ENCODE measurements around the gene CCR4.
"Not testable (repeated sequence)": the region's sequence is repeated elsewhere in the genome, so short reads cannot be mapped to it uniquely, and the experiment has no call there.

DNA sequence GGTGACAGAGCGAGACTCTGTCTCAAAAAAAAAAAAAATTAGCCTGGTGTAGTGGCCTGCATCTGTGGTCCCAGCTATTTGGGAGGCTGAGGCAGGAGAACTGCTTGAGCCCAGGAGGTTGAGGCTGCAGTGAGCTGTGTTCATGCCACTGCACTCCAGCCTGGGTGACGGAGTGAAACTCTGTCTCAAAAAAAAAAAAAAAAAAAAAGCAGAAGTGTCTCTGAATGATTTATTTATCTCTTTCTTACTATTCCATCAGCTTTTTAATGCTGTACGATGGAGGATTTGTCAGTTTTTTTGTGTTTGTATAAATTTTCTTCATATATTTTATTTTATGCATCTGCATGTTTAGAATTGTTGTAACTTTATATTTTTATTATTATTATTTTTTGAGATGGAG, 33.5 kb downstream of the CCR4 start:
- TF ChIP-seq, protein P1, sequence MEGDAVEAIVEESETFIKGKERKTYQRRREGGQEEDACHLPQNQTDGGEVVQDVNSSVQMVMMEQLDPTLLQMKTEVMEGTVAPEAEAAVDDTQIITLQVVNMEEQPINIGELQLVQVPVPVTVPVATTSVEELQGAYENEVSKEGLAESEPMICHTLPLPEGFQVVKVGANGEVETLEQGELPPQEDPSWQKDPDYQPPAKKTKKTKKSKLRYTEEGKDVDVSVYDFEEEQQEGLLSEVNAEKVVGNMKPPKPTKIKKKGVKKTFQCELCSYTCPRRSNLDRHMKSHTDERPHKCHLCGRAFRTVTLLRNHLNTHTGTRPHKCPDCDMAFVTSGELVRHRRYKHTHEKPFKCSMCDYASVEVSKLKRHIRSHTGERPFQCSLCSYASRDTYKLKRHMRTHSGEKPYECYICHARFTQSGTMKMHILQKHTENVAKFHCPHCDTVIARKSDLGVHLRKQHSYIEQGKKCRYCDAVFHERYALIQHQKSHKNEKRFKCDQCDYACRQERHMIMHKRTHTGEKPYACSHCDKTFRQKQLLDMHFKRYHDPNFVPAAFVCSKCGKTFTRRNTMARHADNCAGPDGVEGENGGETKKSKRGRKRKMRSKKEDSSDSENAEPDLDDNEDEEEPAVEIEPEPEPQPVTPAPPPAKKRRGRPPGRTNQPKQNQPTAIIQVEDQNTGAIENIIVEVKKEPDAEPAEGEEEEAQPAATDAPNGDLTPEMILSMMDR (conservative IDR thresholded peaks at IDR 0.05 in 1 of 2, IDR thresholded peaks at IDR 0.05 in 1 of 2; ENCODE audit: low read depth in 1 of 2, low read length in 2 of 2) = not testable (repeated sequence)
- not testable (repeated sequence) for TF ChIP-seq EZH2 (IDR thresholded peaks at IDR 0.05; ENCODE audit: low read length, missing control alignments)
